Upper lobe of left lung (tissue), 6 donors: ENCODE results near the gene TRIOBP. TPM values are rescaled to one million over a fixed set of nuclear protein-coding genes. Genes with fewer than 3 reads are reported as not detected.
"Not testable (repeated sequence)": the region's sequence is repeated elsewhere in the genome, so short reads cannot be mapped to it uniquely, and the experiment has no call there.

Experiments
- ATAC-seq, 2 donors: fragments of 200-7000 bp; cut with Tn5 transposase; one replicate each; pipeline ENCODE4 v1.9.1; 2022; ENCODE audit warnings: mild to moderate bottlenecking in 2 of 2, moderate library complexity in 2 of 2; ENCODE audit not compliant: low FRiP score in 2 of 2
- DNase-seq, 2 donors: peaks; one replicate each; pipeline ENCODE4 v3.0.0-alpha.2; 2019 to 2020
- H3K27ac ChIP-seq, 4 donors: fragments of 200-600 bp; sonication (generic); one replicate each; pipeline ENCODE4 v1.5.1; 2016 to 2019
- H3K27me3 ChIP-seq, 4 donors: fragments of 200-600 bp; sonication (generic); one replicate each; pipeline ENCODE4 v1.5.1; 2017 to 2019
- H3K36me3 ChIP-seq, 4 donors: fragments of 200-600 bp; sonication (generic); one replicate each; pipeline ENCODE4 v1.5.1; 2016 to 2019
- H3K4me1 ChIP-seq, 4 donors: fragments of 200-600 bp; sonication (generic); one replicate each; pipeline ENCODE4 v1.5.1; 2018 to 2019
- H3K4me3 ChIP-seq, 4 donors: fragments of 200-600 bp; sonication (generic); one replicate each; pipeline ENCODE4 v1.5.1; 2017 to 2019; ENCODE audit warnings: mild to moderate bottlenecking in 2 of 4, moderate library complexity in 1 of 4
- H3K9me3 ChIP-seq, 4 donors: fragments of 200-600 bp; sonication (generic); one replicate each; pipeline ENCODE4 v1.5.1; 2018 to 2019
- EP300 ChIP-seq, 4 donors: sonication (generic); formaldehyde crosslinking; IDR thresholded peaks; one replicate each; pipeline ENCODE4 v1.5.1; 2017; ENCODE audit warnings: antibody characterized with exemption in 4 of 4, control low read depth in 2 of 4
- POLR2A ChIP-seq, 4 donors: fragments of 450-650 bp; IDR thresholded peaks; one replicate each; pipeline ENCODE4 v1.5.1; 2016 to 2017; ENCODE audit warnings: antibody characterized with exemption in 4 of 4, mild to moderate bottlenecking in 2 of 4
- POLR2AphosphoS5 ChIP-seq, 2 donors: sonication (generic); formaldehyde crosslinking; IDR thresholded peaks; one replicate each; pipeline ENCODE4 v1.5.1; 2017; ENCODE audit warnings: antibody characterized with exemption in 2 of 2
- WGBS, 2 donors: methylation state at CpG; one replicate each; pipeline ENCODE4 v1.1.5; 2017 to 2018; 5-methylcytosine and 5-hydroxymethylcytosine counted together
- total RNA-seq, 6 donors: library from RNA; depleted of rRNA in 4 of 6; stranded (reverse); fragments of >200 nt in 4 of 6; gene quantifications; one replicate each; pipeline versions ENCODE4 v1.1.0 to v1.2.1, GENCODE V29; 2016 to 2021
- TF ChIP-seq, protein P1 (sequence below), 6 experiments: fragments of 450-650 bp in 4 of 6; fragments of 200-600 bp in 2 of 6; sonication (generic) in 2 of 6; IDR thresholded peaks; one replicate each; pipeline ENCODE4 v1.5.1; 2016 to 2019; ENCODE audit warnings: antibody characterized with exemption in 6 of 6
- donor health status: DM: no; HTN: no; CAD: no; lungs with moderate emphysema.
- donor health status: DM: no; HTN: yes; CAD: no; lungs with severe emphysema.

TRIOBP gene
- total RNA-seq, 6 donors from 2014 or later, result 76.5 to 151 (median 113) TPM

DNA sequence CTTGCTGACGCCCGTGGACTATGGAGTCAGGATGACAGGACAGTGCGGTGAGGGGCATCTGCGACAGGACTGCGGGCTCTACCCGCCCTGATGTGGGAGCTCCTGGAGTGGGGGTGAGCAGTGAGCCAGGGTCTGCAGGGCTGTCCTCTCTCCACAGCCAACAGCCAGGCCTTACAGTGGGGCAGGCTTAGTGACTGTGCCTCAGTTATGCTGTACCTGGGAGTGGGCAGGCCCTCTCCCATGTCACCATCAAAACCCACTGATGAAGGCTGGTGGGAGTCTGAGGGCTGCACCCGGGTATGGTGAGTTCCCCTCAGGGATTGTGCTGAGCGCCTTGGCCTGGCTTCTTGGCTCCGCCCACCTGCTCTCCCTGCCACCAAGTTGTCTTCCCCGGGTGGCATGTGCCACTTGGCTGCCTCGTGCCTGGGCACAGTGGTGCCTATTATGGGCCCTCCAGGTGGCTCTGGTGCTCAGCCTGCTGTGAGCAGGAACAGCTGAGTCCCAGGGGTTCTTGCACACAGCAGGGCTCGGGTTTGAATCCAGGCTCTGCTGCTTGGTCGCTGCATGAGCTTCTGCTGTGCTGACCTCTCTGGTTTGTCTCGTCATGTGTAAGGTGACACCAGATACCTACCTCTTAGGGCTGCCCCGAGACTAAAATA lies 4.1 kb upstream of the TRIOBP start:
- no peaks in the 10 kb centered on the region for H3K9me3 ChIP-seq
- peaks cover 7 to 23% (median 14%) of the 10 kb centered on the region in 4 donors for H3K4me1 ChIP-seq
- H3K27ac ChIP-seq, result no peak overlapping the region
- no peak overlapping the region for H3K4me3 ChIP-seq
- ATAC-seq (no peak), DNase-seq (no peak)
- H3K27me3 ChIP-seq, result no peaks in the 10 kb centered on the region
- WGBS, 2 donors, result 83 to 92% methylated on average over 6 to 15 of the region's 15 CpGs
- TF ChIP-seq POLR2A (IDR thresholded peaks at IDR 0.05), result no peak
- TF ChIP-seq, protein P1, sequence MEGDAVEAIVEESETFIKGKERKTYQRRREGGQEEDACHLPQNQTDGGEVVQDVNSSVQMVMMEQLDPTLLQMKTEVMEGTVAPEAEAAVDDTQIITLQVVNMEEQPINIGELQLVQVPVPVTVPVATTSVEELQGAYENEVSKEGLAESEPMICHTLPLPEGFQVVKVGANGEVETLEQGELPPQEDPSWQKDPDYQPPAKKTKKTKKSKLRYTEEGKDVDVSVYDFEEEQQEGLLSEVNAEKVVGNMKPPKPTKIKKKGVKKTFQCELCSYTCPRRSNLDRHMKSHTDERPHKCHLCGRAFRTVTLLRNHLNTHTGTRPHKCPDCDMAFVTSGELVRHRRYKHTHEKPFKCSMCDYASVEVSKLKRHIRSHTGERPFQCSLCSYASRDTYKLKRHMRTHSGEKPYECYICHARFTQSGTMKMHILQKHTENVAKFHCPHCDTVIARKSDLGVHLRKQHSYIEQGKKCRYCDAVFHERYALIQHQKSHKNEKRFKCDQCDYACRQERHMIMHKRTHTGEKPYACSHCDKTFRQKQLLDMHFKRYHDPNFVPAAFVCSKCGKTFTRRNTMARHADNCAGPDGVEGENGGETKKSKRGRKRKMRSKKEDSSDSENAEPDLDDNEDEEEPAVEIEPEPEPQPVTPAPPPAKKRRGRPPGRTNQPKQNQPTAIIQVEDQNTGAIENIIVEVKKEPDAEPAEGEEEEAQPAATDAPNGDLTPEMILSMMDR (IDR thresholded peaks at IDR 0.05), result no peak
- TF ChIP-seq EP300 (IDR thresholded peaks at IDR 0.05), result no peak
- no peak for TF ChIP-seq POLR2AphosphoS5 (IDR thresholded peaks at IDR 0.05)
- peaks cover 13 to 64% (median 50%) of the 10 kb centered on the region in 4 donors for H3K36me3 ChIP-seq

DNA sequence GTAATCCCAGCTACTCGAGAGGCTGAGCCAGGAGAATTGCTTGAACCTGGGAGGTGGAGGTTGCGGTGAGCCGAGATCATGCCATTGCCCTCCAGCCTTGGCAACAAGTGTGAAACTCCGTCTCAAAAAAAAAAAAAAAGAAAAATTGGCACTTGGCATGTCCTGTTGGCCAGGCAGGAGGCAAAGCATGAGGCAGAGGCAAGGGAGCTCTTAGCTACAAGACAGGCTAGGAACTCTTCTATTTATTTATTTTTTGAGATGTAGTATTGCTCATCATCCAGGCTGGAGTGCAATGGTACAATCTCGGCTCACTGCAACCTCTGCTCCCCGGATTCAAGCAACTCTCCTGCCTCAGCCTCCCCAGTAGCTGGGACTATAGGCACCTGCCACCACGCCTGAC lies 2.7 kb upstream of the TRIOBP start:
- 85 to 95% methylated on average over 7 of the region's 7 CpGs for WGBS, 2 donors
- not testable (repeated sequence) for ATAC-seq, DNase-seq, H3K27me3 ChIP-seq, H3K9me3 ChIP-seq, H3K27ac ChIP-seq, H3K4me3 ChIP-seq
- Histone ChIP-seq H3K36me3 (peaks cover 9 to 52% (median 43%) of the 10 kb centered on the region in 4 donors), H3K4me1 (peaks cover 7 to 19% (median 13%) of the 10 kb centered on the region in 4 donors)

DNA sequence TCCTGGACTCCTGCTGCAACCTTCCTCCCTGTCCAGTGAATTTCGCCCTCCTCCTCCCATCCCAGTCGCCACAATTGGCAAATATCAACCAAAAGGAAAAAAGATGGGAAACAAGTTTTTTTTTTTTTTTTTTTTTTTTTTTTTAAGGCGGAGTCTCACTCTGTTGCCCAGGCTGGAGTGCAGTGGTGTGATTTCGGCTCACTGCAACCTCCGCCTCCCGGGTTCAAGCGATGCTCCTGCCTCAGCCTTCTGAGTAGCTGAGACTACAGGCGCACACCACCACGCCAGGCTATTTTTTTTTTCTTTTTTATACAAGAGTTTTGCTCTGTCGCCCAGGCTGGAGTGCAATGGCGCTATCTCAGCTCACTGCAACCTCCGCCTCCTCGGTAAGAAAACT lies 590 bp upstream of the TRIOBP start:
- DNase-seq, H3K9me3 ChIP-seq, H3K27me3 ChIP-seq, H3K27ac ChIP-seq, ATAC-seq: not testable (repeated sequence)
- Histone ChIP-seq H3K36me3 (peaks cover 4 to 35% (median 29%) of the 10 kb centered on the region in 4 donors), H3K4me1 (peaks cover 7 to 26% (median 14%) of the 10 kb centered on the region in 4 donors), H3K4me3 (peak overlapping the region in 2 of 4 donors; percentile 13 to 31)
- 27 to 38% methylated on average over 13 of the region's 13 CpGs for WGBS, 2 donors

DNA sequence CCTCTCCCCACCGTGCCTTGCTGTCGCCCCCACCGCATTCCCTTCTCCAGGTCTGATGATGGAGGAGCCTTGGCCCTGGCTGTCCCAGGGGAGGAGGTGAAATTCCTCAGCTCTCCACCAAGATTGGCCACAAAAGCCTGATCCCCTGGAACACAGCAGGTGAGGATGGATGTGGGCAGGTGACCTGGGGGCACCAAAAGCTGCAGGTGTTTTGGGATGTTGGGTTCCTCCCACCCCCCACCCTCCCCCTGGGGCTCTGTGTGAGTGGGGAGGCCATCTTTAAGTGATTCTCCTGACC lies 639 bp downstream of the TRIOBP start:
- H3K27me3 ChIP-seq, result no peaks in the 10 kb centered on the region
- H3K9me3 ChIP-seq, result no peaks in the 10 kb centered on the region
- 53 to 60% methylated on average over 2 to 3 of the region's 3 CpGs for WGBS, 2 donors
- no peak overlapping the region for H3K27ac ChIP-seq
- H3K4me1 ChIP-seq, result peaks cover 7 to 27% (median 17%) of the 10 kb centered on the region in 4 donors
- H3K36me3 ChIP-seq, result peaks cover 0 to 23% (median 17%) of the 10 kb centered on the region in 4 donors
- ATAC-seq, result no peak
- TF ChIP-seq, protein P1 (IDR thresholded peaks at IDR 0.05), result no peak
- TF ChIP-seq POLR2AphosphoS5 (IDR thresholded peaks at IDR 0.05) (no peak), EP300 (IDR thresholded peaks at IDR 0.05) (no peak), POLR2A (IDR thresholded peaks at IDR 0.05) (no peak)
- no peak for DNase-seq
- H3K4me3 ChIP-seq, result no peak overlapping the region

DNA sequence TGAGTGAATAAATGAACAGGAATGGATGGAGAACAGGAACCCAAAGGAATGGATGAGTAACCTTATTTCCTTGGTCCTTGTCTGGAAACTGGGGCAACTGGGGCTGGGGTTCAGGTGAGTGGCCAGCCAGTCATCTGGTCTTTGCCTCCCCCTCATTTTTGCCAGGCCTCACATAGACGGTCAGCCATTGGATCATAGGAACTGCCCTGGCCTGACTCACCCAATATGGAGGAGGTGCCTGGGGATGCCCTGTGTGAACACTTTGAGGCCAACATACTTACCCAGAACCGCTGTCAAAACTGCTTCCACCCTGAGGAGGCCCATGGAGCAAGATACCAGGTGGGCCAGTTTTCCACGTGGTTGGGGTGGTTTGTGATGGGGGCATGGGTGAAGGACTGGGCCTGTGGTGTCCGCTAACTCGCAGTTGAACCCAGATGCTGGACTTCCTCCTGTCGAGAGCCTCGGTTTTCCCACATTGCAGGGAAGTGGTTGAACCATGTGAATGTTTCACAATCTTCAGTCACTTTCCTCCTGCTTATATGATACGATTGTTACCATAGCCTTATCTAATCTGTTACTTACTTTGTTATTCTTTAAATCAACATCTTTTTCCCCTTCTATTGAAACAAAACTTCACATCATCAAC lies 4.4 kb downstream of the TRIOBP start:
- H3K27me3 ChIP-seq, result no peaks in the 10 kb centered on the region
- H3K4me1 ChIP-seq, result peaks cover 7 to 19% (median 15%) of the 10 kb centered on the region in 4 donors
- no peak for ATAC-seq
- H3K4me3 ChIP-seq, result no peak overlapping the region
- H3K36me3 ChIP-seq, result no peaks in the 10 kb centered on the region
- no peaks in the 10 kb centered on the region for H3K9me3 ChIP-seq
- H3K27ac ChIP-seq, result peak overlapping the region in 3 of 4 donors; percentile 15 to 54 (median 26)
- DNase-seq, result peak in 1 of 2 donors; percentile 38
- TF ChIP-seq EP300 (IDR thresholded peaks at IDR 0.05), result no peak
- TF ChIP-seq POLR2AphosphoS5 (IDR thresholded peaks at IDR 0.05), result no peak
- TF ChIP-seq, protein P1 (IDR thresholded peaks at IDR 0.05), result no peak
- no peak for TF ChIP-seq POLR2A (IDR thresholded peaks at IDR 0.05)
- 39 to 40% methylated on average over 4 to 8 of the region's 8 CpGs for WGBS, 2 donors

DNA sequence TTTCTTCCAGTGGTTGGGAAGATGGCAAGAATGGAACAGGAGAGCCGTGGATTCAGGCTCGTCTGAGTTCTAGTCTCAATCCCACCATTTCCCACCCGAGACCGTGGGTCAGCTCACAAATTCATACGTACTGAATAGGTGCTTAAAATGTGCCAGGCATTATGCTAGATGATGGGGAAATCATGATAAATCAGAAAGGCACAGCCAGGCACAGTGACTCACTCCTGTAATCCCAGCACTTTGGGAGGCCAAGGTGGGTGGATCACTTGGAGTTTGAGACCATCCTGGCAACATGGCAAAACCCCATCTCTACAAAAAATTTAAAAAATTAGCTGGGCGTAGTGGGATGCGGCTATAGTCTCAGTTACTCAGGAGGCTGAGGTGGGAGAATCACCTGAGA lies 7.1 kb downstream of the TRIOBP start:
- H3K27me3 ChIP-seq, result no peaks in the 10 kb centered on the region
- ATAC-seq (no peak), DNase-seq (no peak)
- no peaks in the 10 kb centered on the region for H3K9me3 ChIP-seq
- TF ChIP-seq POLR2A (IDR thresholded peaks at IDR 0.05) (no peak), POLR2AphosphoS5 (IDR thresholded peaks at IDR 0.05) (no peak), EP300 (IDR thresholded peaks at IDR 0.05) (no peak)
- TF ChIP-seq, protein P1 (IDR thresholded peaks at IDR 0.05), result no peak
- 84% methylated on average over 7 of the region's 7 CpGs for WGBS, 2 donors
- H3K4me1 ChIP-seq, result peaks cover 6 to 13% (median 7%) of the 10 kb centered on the region in 4 donors
- no peak overlapping the region for H3K4me3 ChIP-seq
- no peaks in the 10 kb centered on the region for H3K36me3 ChIP-seq
- no peak overlapping the region for H3K27ac ChIP-seq
